GM21619 (cell line): ENCODE data around the gene GSDMA.
"Not testable (repeated sequence)": the region's sequence is repeated elsewhere in the genome, so short reads cannot be mapped to it uniquely, and the experiment has no call there.

Source experiments
- ATAC-seq: cut with Tn5 transposase; IDR thresholded peaks from one replicate; pipeline ENCODE4 v1.9.1; 2021; ENCODE audit not compliant: unreplicated experiment

GSDMA gene

GRCh38 chr17:39928858-39929645 lies 33.8 kb upstream of the GSDMA start:
- ATAC-seq = no peak

GRCh38 chr17:39929646-39930407 lies 33.0 kb upstream of the GSDMA start:
- ATAC-seq = no peak

GRCh38 chr17:39933912-39934311 lies 28.9 kb upstream of the GSDMA start:
- no peak for ATAC-seq

- no peak for ATAC-seq
These were observed 28.5 kb upstream of the GSDMA start for GRCh38 chr17:39934324-39934723.

GRCh38 chr17:39935909-39936308 lies 26.9 kb upstream of the GSDMA start:
- no peak for ATAC-seq

GRCh38 chr17:39937447-39937846 lies 25.4 kb upstream of the GSDMA start:
- ATAC-seq = no peak

- ATAC-seq = no peak
These were observed 24.5 kb upstream of the GSDMA start for GRCh38 chr17:39938140-39938869.

GRCh38 chr17:39939106-39939505 lies 23.7 kb upstream of the GSDMA start:
- ATAC-seq = no peak

GRCh38 chr17:39939588-39940419 lies 23.0 kb upstream of the GSDMA start:
- ATAC-seq = no peak

GRCh38 chr17:39943702-39944392 lies 19.0 kb upstream of the GSDMA start:
- ATAC-seq = no peak

- ATAC-seq = no peak
These were observed 18.5 kb upstream of the GSDMA start for GRCh38 chr17:39944393-39944711.

- ATAC-seq = no peak
These were observed 16.1 kb upstream of the GSDMA start for GRCh38 chr17:39946551-39947330.

- ATAC-seq = not testable (repeated sequence)
These were observed 14.3 kb upstream of the GSDMA start for GRCh38 chr17:39948489-39948828.

GRCh38 chr17:39949028-39949427 lies 13.8 kb upstream of the GSDMA start:
- ATAC-seq = no peak

- ATAC-seq = no peak
These were observed 11.9 kb upstream of the GSDMA start for GRCh38 chr17:39950871-39951348.

- no peak for ATAC-seq
These were observed 10.7 kb upstream of the GSDMA start for GRCh38 chr17:39951924-39952679.

- peak; percentile 70 for ATAC-seq
These were observed 9.9 kb upstream of the GSDMA start for GRCh38 chr17:39952680-39953470.

GRCh38 chr17:39953471-39953888 lies 9.3 kb upstream of the GSDMA start:
- ATAC-seq = no peak
